Measurements from ENCODE around the gene FLVCR2. TPM values are rescaled to one million over a fixed set of nuclear protein-coding genes. Genes with fewer than 3 reads are reported as not detected.
A peak's percentile ranks its signal among the peaks of the same experiment; 100 is the strongest.

FLVCR2 gene
- total RNA-seq, 1 experiment from 2014 or later, result 13.4 TPM

- H3K9me3 ChIP-seq, result no peaks in the 10 kb centered on the region
- Mint-ChIP-seq H3K4me3 (ENCODE audit: unreplicated experiment) (no peak overlapping the region), H3K36me3 (ENCODE audit: insufficient read depth, unreplicated experiment) (peaks cover 49% of the 10 kb centered on the region), H3K4me1 (ENCODE audit: low read depth, unreplicated experiment) (peaks cover 28% of the 10 kb centered on the region), H3K27ac (ENCODE audit: unreplicated experiment) (no peak overlapping the region), H3K9me3 (ENCODE audit: unreplicated experiment) (peaks cover 9% of the 10 kb centered on the region), H3K27me3 (ENCODE audit: insufficient read depth, unreplicated experiment) (no peaks in the 10 kb centered on the region)
- peaks cover 28% of the 10 kb centered on the region for H3K4me1 ChIP-seq
- intact Hi-C loops (cut with micrococcal nuclease; ENCODE audit: unreplicated experiment), result no loop called here
- no TSS peak for BruUV-seq (replicated peaks)
- DNase-seq, result no peak
- CTCF ChIA-PET, result interaction anchor here (0.6 to 5.3 kb wide), 5 partner anchors 18 to 346 kb away, joined by 3 to 106 read pairs (median 3); partner anchors contain the start of gene FLVCR2
- H3K36me3 ChIP-seq (ENCODE audit: control insufficient read depth, insufficient read depth, low read length), result peaks cover 5% of the 10 kb centered on the region
- TF ChIP-seq, protein P1, sequence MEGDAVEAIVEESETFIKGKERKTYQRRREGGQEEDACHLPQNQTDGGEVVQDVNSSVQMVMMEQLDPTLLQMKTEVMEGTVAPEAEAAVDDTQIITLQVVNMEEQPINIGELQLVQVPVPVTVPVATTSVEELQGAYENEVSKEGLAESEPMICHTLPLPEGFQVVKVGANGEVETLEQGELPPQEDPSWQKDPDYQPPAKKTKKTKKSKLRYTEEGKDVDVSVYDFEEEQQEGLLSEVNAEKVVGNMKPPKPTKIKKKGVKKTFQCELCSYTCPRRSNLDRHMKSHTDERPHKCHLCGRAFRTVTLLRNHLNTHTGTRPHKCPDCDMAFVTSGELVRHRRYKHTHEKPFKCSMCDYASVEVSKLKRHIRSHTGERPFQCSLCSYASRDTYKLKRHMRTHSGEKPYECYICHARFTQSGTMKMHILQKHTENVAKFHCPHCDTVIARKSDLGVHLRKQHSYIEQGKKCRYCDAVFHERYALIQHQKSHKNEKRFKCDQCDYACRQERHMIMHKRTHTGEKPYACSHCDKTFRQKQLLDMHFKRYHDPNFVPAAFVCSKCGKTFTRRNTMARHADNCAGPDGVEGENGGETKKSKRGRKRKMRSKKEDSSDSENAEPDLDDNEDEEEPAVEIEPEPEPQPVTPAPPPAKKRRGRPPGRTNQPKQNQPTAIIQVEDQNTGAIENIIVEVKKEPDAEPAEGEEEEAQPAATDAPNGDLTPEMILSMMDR (IDR thresholded peaks at IDR 0.05; ENCODE audit: insufficient read depth in 1 of 2, low read depth in 1 of 2, low read length in 1 of 2, severe bottlenecking in 1 of 2, unreplicated experiment in 1 of 2), result no peak
- H3K27me3 ChIP-seq (replicated peaks; ENCODE audit: control insufficient read depth, insufficient read depth, low read length), result no peaks in the 10 kb centered on the region
- H3K4me3 ChIP-seq (ENCODE audit: low read depth, low read length), result no peak overlapping the region
- POLR2A ChIA-PET, result interaction anchor here (1.9 kb wide), 1 partner anchor 76 kb away, joined by 10 read pairs; the partner anchor contains the start of gene FLVCR2
Measured at GRCh38 chr14:75653563-75653962, 75.1 kb downstream of the FLVCR2 start.

GRCh38 chr14:75654127-75654732, 75.8 kb downstream of the FLVCR2 start:
- no peak overlapping the region for H3K4me3 ChIP-seq (ENCODE audit: low read depth, low read length)
- Mint-ChIP-seq H3K4me3 (ENCODE audit: unreplicated experiment) (no peak overlapping the region), H3K9me3 (ENCODE audit: unreplicated experiment) (peaks cover 9% of the 10 kb centered on the region), H3K36me3 (ENCODE audit: insufficient read depth, unreplicated experiment) (peaks cover 49% of the 10 kb centered on the region), H3K27ac (ENCODE audit: unreplicated experiment) (no peak overlapping the region), H3K4me1 (ENCODE audit: low read depth, unreplicated experiment) (peaks cover 26% of the 10 kb centered on the region), H3K27me3 (ENCODE audit: insufficient read depth, unreplicated experiment) (no peaks in the 10 kb centered on the region)
- H3K4me1 ChIP-seq, result peaks cover 21% of the 10 kb centered on the region
- POLR2A ChIA-PET, result interaction anchor here (1.9 kb wide), 1 partner anchor 76 kb away, joined by 10 read pairs; the partner anchor contains the start of gene FLVCR2
- intact Hi-C loops (cut with micrococcal nuclease; ENCODE audit: unreplicated experiment), result loop anchor here (1.0 kb wide), 2 partner anchors 31 to 77 kb away; no protein-coding TSS in a partner anchor
- DNase-seq, result peak; percentile 76 to 86
- no peaks in the 10 kb centered on the region for H3K27me3 ChIP-seq (replicated peaks; ENCODE audit: control insufficient read depth, insufficient read depth, low read length)
- TF ChIP-seq, protein P1 (IDR thresholded peaks at IDR 0.05; ENCODE audit: insufficient read depth in 1 of 2, low read depth in 1 of 2, low read length in 1 of 2, severe bottlenecking in 1 of 2, unreplicated experiment in 1 of 2), result peak; percentile 95 to 96
- H3K9me3 ChIP-seq, result no peaks in the 10 kb centered on the region
- H3K36me3 ChIP-seq (ENCODE audit: control insufficient read depth, insufficient read depth, low read length), result peaks cover 5% of the 10 kb centered on the region
- CTCF ChIA-PET, result interaction anchor here (0.8 to 5.3 kb wide), 4 partner anchors 77 to 346 kb away, joined by 3 to 106 read pairs (median 6); partner anchors contain the start of gene FLVCR2
- no TSS peak for BruUV-seq (replicated peaks)

DNA sequence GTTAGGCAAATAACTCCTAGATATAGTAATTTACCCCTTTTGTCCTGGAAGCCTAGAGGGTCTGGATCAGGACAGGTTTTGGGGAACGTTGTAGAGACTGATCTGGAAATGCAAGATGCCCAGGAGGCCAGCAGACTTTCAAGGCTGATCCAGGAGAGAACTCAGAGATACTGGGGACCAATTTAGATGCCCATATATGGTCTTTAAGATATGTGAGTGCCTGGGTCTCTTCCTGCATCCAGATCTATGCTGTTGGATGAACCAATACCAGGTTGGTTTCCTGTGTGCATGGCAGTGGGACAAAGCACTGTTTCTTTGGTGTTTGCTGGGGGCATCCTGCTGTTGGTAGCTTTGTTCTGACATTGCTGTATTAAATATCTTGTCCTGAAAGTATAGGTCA, 76.8 kb downstream of the FLVCR2 start:
- intact Hi-C loops (cut with micrococcal nuclease; ENCODE audit: unreplicated experiment), result no loop called here
- ChIA-PET CTCF (interaction anchor here (2.6 to 6.4 kb wide), 3 partner anchors 77 to 94 kb away, joined by 9 to 106 read pairs (median 65); partner anchors contain the start of gene FLVCR2), POLR2A (interaction anchor here (1.9 kb wide), 1 partner anchor 77 kb away, joined by 10 read pairs; the partner anchor contains the start of gene FLVCR2)
- Histone ChIP-seq H3K4me1 (peaks cover 12% of the 10 kb centered on the region), H3K36me3 (ENCODE audit: control insufficient read depth, insufficient read depth, low read length) (peaks cover 5% of the 10 kb centered on the region), H3K9me3 (no peaks in the 10 kb centered on the region), H3K27me3 (replicated peaks; ENCODE audit: control insufficient read depth, insufficient read depth, low read length) (no peaks in the 10 kb centered on the region), H3K4me3 (ENCODE audit: low read depth, low read length) (no peak overlapping the region)
- BruUV-seq (replicated peaks), result no TSS peak
- Mint-ChIP-seq H3K9me3 (ENCODE audit: unreplicated experiment) (no peaks in the 10 kb centered on the region), H3K36me3 (ENCODE audit: insufficient read depth, unreplicated experiment) (peaks cover 40% of the 10 kb centered on the region), H3K4me3 (ENCODE audit: unreplicated experiment) (no peak overlapping the region), H3K27me3 (ENCODE audit: insufficient read depth, unreplicated experiment) (no peaks in the 10 kb centered on the region), H3K27ac (ENCODE audit: unreplicated experiment) (no peak overlapping the region), H3K4me1 (ENCODE audit: low read depth, unreplicated experiment) (peaks cover 16% of the 10 kb centered on the region)
- TF ChIP-seq, protein P1 (IDR thresholded peaks at IDR 0.05; ENCODE audit: insufficient read depth in 1 of 2, low read depth in 1 of 2, low read length in 1 of 2, severe bottlenecking in 1 of 2, unreplicated experiment in 1 of 2), result no peak
- DNase-seq, result no peak
